A549 treated with AZD9567 at 1 μM for 4 hours (cell line): ENCODE data around the gene FGF14. TPM values are rescaled to one million over a fixed set of nuclear protein-coding genes. Genes with fewer than 3 reads are reported as not detected.

Experiments
- total RNA-seq: library from RNA; stranded (reverse); fragments of 200-300 nt; extraction: Qiagen RNA extraction; gene quantifications from 5 replicates; pipeline ENCODE4 v1.2.3, GENCODE V29; 2022; ENCODE audit not compliant: insufficient read depth

FGF14 gene
- total RNA-seq, result not detected in 5 replicates

DNA sequence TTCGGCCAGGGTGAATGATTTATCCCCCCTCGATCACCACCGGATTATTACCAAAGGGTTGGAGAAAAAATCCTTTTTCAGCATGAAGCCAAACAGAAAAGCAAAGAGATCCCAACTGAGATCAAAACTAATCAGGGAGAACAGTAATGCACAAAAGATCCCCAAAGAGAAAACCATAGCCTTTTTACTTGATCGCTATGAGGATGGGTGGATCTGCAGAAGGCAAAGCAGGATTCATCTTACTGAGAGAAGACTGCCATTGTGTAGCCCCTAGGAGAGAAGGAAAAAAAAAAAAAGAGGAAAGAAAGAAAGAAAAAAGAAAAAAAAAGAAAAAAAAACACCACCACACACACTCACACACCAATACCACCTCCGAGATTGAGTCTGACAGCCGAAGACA lies at the start of gene FGF14:
TSS of gene FGF14 (minus strand) at position 283 of the 400 bp plus-strand sequence.

Other genes with a start within 250 kb of the FGF14 start
- gene TPP2, start 194.9 kb upstream of the FGF14 start, total RNA-seq, result 15.2 to 17.6 TPM (median 17.3 TPM) in 5 replicates